Stomach (tissue), 4 donors: Measurements from ENCODE around the gene PTPRU.

Experiments
- POLR2A ChIP-seq, 4 donors: fragments of 450-650 bp; IDR thresholded peaks; one replicate each; pipeline ENCODE4 v1.6.1; 2016; ENCODE audit warnings: antibody characterized with exemption in 4 of 4, control low read depth in 2 of 4, mild to moderate bottlenecking in 1 of 4, moderate library complexity in 1 of 4
- POLR2AphosphoS5 ChIP-seq, 3 donors: sonication (generic); formaldehyde crosslinking; IDR thresholded peaks; one replicate each; pipeline ENCODE4 v1.6.1; 2016; ENCODE audit warnings: antibody characterized with exemption in 3 of 3
- TF ChIP-seq, protein P1 (sequence below), 7 experiments: fragments of 450-650 bp in 4 of 7; fragments of 200-600 bp in 3 of 7; sonication (generic) in 3 of 7; IDR thresholded peaks; one replicate each; pipeline ENCODE4 v1.5.1; 2016 to 2019; ENCODE audit warnings: antibody characterized with exemption in 7 of 7, control low read depth in 2 of 7, mild to moderate bottlenecking in 1 of 7

- TF ChIP-seq, protein P1, sequence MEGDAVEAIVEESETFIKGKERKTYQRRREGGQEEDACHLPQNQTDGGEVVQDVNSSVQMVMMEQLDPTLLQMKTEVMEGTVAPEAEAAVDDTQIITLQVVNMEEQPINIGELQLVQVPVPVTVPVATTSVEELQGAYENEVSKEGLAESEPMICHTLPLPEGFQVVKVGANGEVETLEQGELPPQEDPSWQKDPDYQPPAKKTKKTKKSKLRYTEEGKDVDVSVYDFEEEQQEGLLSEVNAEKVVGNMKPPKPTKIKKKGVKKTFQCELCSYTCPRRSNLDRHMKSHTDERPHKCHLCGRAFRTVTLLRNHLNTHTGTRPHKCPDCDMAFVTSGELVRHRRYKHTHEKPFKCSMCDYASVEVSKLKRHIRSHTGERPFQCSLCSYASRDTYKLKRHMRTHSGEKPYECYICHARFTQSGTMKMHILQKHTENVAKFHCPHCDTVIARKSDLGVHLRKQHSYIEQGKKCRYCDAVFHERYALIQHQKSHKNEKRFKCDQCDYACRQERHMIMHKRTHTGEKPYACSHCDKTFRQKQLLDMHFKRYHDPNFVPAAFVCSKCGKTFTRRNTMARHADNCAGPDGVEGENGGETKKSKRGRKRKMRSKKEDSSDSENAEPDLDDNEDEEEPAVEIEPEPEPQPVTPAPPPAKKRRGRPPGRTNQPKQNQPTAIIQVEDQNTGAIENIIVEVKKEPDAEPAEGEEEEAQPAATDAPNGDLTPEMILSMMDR (IDR thresholded peaks at IDR 0.05): no peak
- TF ChIP-seq POLR2A (IDR thresholded peaks at IDR 0.05) (no peak), POLR2AphosphoS5 (IDR thresholded peaks at IDR 0.05) (no peak)
These were observed 106.7 kb downstream of the PTPRU start for GRCh38 chr1:29342983-29343382.
